ENCODE data around the gene SNPH.

- TF ChIP-seq, protein P1, sequence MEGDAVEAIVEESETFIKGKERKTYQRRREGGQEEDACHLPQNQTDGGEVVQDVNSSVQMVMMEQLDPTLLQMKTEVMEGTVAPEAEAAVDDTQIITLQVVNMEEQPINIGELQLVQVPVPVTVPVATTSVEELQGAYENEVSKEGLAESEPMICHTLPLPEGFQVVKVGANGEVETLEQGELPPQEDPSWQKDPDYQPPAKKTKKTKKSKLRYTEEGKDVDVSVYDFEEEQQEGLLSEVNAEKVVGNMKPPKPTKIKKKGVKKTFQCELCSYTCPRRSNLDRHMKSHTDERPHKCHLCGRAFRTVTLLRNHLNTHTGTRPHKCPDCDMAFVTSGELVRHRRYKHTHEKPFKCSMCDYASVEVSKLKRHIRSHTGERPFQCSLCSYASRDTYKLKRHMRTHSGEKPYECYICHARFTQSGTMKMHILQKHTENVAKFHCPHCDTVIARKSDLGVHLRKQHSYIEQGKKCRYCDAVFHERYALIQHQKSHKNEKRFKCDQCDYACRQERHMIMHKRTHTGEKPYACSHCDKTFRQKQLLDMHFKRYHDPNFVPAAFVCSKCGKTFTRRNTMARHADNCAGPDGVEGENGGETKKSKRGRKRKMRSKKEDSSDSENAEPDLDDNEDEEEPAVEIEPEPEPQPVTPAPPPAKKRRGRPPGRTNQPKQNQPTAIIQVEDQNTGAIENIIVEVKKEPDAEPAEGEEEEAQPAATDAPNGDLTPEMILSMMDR (IDR thresholded peaks at IDR 0.05): no peak
- no peak for TF ChIP-seq POLR2A (IDR thresholded peaks at IDR 0.05)
- no peak for TF ChIP-seq EP300 (IDR thresholded peaks at IDR 0.05)
Observed at GRCh38 chr20:1334370-1334731, 68.3 kb downstream of the SNPH start.
